DND-41 (cell line): Measurements from ENCODE around the gene RPL23.
A peak's percentile ranks its signal among the peaks of the same experiment; 100 is the strongest.

ENCODE experiments used
- ATAC-seq: fragments of 200-7000 bp; cut with Tn5 transposase; 3 replicates; pipeline ENCODE4 v1.9.1; 2021; ENCODE audit warnings: low read depth; ENCODE audit not compliant: insufficient read depth
- DNase-seq: peaks from one replicate; pipeline ENCODE4 v3.0.0-alpha.2; 2020
- H2AFZ ChIP-seq: 2 replicates; pipeline ENCODE4 v1.6.0; 2012; ENCODE audit warnings: low read depth, low read length
- H3K27ac ChIP-seq: 2 replicates; pipeline ENCODE4 v1.5.1; 2012; ENCODE audit warnings: low read length, inconsistent platforms
- H3K27me3 ChIP-seq: fragments of 200-600 bp; sonication (generic); 2 replicates; pipeline ENCODE4 v1.6.0; 2012; ENCODE audit warnings: low read length, mild to moderate bottlenecking, inconsistent platforms; ENCODE audit not compliant: insufficient read depth, poor library complexity
- H3K36me3 ChIP-seq: 2 replicates; pipeline ENCODE4 v1.5.1; 2012; ENCODE audit warnings: low read length, inconsistent platforms; ENCODE audit not compliant: insufficient read depth
- H3K4me1 ChIP-seq: 2 replicates; pipeline ENCODE4 v1.5.1; 2012; ENCODE audit warnings: mild to moderate bottlenecking, low read length; ENCODE audit not compliant: insufficient read depth
- H3K4me2 ChIP-seq: 2 replicates; pipeline ENCODE4 v1.6.0; 2012; ENCODE audit warnings: mild to moderate bottlenecking, moderate library complexity, low read length, inconsistent platforms; ENCODE audit not compliant: insufficient read depth
- H3K4me3 ChIP-seq, 2 experiments: fragments of 200-600 bp in 1 of 2; shearing (Covaris generic) in 1 of 2; 2 replicates each; pipeline ENCODE4 v1.5.1; 2012 to 2016; ENCODE audit warnings: inconsistent platforms in 2 of 2, low read length in 2 of 2, mild to moderate bottlenecking in 2 of 2, low read depth in 1 of 2, moderate library complexity in 1 of 2
- H3K79me2 ChIP-seq: 2 replicates; pipeline ENCODE4 v1.6.0; 2012; ENCODE audit warnings: low read length, inconsistent platforms; ENCODE audit not compliant: insufficient read depth
- H3K9ac ChIP-seq: 2 replicates; pipeline ENCODE4 v1.6.0; 2012; ENCODE audit warnings: low read depth, mild to moderate bottlenecking, inconsistent platforms, low read length, moderate library complexity
- H3K9me3 ChIP-seq: 2 replicates; pipeline ENCODE4 v1.5.1; 2012; ENCODE audit warnings: low read length, moderate library complexity, mild to moderate bottlenecking, inconsistent platforms; ENCODE audit not compliant: insufficient read depth, severe bottlenecking
- H4K20me1 ChIP-seq: 2 replicates; pipeline ENCODE4 v1.6.0; 2012; ENCODE audit warnings: low read length; ENCODE audit not compliant: insufficient read depth
- EZH2 ChIP-seq: IDR thresholded peaks from 3 replicates; pipeline ENCODE4 v1.6.1; 2012; ENCODE audit warnings: borderline replicate concordance, low read depth, mild to moderate bottlenecking, moderate library complexity, low read length, inconsistent platforms; ENCODE audit not compliant: severe bottlenecking
- TF ChIP-seq, protein P1 (sequence below): IDR thresholded peaks from 2 replicates; pipeline ENCODE4 v1.5.1; 2012; ENCODE audit warnings: borderline replicate concordance, low read length, moderate library complexity, mild to moderate bottlenecking; ENCODE audit not compliant: poor library complexity, severe bottlenecking; ENCODE audit errors: extremely low read depth

Gene RPL23

DNA sequence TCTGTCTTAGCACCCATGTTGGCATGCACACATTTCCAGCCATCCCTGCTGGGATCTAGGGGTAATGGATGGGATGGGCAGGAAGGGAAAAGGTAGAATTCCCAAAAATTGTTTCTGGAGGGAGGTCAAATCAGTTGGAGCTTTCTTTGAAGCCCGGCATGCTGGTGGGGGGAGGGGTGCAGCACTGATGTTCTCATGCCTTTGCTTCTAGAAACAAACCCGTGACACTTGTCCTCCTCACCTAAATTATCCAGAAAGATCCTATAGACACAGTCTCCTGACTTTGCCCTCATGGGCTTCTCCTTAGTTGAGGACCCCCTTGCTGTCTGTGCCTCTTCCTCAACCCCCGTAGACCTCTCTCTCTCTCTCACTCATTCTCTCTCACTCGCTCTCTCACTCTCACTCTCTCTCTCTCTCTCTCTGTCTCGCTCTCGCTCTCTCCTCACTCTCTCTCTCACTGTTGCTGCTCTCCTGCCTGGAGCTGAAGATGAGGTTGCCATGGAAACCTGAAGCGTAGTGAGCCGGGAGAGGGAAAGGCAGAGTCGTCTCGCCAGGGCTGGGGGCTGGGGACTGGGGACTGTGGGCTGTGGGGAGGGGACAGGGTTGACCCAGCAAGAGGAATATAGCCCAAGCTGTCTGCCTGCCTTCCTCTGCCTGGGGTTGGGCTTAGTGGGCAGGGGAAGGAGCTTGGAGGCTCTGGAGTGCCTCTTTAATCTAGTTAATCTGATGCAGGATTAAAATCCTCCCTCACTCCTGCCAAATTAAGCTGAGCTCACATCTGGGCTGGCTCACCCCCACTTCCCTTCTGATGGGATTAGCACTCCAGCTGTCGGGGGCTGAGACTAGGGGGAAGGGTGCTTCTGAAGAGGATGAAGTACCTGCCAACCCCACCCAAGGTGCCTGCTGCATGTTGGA is 32.5 kb upstream of the RPL23 start:
- ATAC-seq (no peak), DNase-seq (no peak)
- Histone ChIP-seq H3K27ac (peak overlapping the region; percentile 36; the same call in 1 of the 2 replicates), H4K20me1 (peaks cover 77% of the 10 kb centered on the region), H3K79me2 (peaks cover 81% of the 10 kb centered on the region), H3K4me2 (no peak overlapping the region), H3K27me3 (no peaks in the 10 kb centered on the region), H3K9ac (no peak overlapping the region), H2AFZ (no peak overlapping the region), H3K4me1 (no peaks in the 10 kb centered on the region), H3K36me3 (peaks cover 87% of the 10 kb centered on the region), H3K9me3 (no peaks in the 10 kb centered on the region), H3K4me3 (no peak overlapping the region)
- TF ChIP-seq EZH2: no peak
- TF ChIP-seq, protein P1, sequence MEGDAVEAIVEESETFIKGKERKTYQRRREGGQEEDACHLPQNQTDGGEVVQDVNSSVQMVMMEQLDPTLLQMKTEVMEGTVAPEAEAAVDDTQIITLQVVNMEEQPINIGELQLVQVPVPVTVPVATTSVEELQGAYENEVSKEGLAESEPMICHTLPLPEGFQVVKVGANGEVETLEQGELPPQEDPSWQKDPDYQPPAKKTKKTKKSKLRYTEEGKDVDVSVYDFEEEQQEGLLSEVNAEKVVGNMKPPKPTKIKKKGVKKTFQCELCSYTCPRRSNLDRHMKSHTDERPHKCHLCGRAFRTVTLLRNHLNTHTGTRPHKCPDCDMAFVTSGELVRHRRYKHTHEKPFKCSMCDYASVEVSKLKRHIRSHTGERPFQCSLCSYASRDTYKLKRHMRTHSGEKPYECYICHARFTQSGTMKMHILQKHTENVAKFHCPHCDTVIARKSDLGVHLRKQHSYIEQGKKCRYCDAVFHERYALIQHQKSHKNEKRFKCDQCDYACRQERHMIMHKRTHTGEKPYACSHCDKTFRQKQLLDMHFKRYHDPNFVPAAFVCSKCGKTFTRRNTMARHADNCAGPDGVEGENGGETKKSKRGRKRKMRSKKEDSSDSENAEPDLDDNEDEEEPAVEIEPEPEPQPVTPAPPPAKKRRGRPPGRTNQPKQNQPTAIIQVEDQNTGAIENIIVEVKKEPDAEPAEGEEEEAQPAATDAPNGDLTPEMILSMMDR: no peak

DNA sequence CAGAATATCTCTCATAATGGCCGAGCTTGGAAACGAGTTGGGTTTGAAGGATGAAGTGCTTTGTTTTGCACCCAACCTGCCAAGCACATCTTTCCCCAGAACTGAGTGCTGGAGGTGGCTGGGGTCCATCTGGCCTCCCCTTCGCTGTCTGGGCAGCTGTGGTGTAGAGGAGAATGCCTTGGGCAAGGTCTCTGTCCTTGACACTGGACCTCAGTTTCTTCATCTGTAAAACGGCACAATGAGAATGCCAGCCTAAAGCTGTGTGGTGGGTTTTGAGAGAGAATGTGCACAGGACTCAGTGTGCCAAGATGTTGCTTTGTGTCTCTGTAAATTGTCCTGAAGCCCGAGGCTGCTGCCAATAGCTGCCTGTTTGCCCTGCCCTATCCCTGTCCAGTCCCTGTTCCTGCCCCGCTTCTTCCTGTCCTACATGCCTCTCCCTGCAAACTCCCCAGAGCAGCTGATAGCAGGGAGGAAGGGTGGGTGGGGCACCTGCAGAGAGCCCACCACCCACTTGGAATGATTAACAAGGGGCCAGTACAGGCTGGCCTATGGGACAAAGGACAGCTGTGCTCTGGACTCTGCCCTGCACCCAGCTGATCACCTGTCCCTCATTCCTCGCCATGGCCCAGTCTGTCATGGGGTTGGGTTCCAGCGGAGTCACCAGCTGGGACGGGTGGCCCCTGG is 31.7 kb upstream of the RPL23 start:
- Histone ChIP-seq H3K4me2 (no peak overlapping the region), H2AFZ (no peak overlapping the region), H3K27me3 (no peaks in the 10 kb centered on the region), H4K20me1 (peaks cover 75% of the 10 kb centered on the region), H3K9me3 (no peaks in the 10 kb centered on the region), H3K27ac (peak overlapping the region; percentile 36; the same call in 1 of the 2 replicates), H3K79me2 (peaks cover 89% of the 10 kb centered on the region), H3K9ac (no peak overlapping the region), H3K4me1 (no peaks in the 10 kb centered on the region), H3K4me3 (no peak overlapping the region), H3K36me3 (peaks cover 87% of the 10 kb centered on the region)
- TF ChIP-seq EZH2: no peak
- TF ChIP-seq, protein P1: no peak
- DNase-seq (no peak), ATAC-seq (no peak)

DNA sequence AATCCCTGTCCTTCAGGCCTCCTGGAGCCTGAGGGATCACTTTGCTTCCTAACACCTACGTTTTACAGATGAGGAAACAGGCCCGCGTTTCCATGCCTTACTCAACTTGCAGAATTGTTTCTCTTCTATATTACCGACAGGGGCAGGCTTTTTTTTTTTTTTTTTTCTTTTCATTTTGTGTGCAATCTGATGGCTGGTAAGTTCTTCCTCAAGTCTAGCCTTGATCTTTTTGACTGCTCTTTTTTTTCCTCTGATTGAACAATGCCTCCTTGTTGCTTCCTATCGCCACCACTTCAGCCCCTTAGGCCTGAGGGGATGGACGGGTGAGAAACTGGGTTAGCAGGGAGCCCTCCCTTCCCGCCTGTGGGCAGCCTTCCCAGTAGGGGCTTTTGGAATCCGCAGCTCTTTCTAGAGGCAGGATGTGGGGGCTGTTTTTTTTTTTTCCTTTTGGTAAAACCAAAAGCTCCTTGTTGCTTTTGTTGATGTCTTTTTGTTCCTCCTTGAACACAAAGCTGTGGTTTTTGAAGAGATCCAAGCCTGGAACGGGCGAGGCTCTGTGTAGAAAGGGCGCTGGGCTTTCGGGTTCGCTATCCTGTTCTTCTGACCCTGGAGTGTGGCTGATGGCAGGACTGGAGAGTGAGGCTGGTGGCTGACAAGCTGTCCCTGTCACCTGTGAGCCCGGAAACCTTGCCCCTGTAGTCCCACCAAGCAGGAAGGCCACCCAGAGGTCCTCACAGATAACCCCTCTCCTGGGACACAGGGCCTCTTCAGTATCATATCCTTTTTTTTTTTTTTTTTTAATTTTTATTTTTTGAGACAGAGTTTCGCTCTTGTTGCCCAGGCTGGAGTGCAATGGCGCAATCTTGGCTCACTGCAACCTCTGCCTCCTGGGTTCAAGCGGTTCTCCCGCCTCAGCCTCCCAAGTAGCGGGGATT is 30.3 kb upstream of the RPL23 start:
- Histone ChIP-seq H3K27ac (no peak overlapping the region), H4K20me1 (peaks cover 73% of the 10 kb centered on the region), H2AFZ (no peak overlapping the region), H3K9me3 (no peaks in the 10 kb centered on the region), H3K9ac (no peak overlapping the region), H3K4me1 (no peaks in the 10 kb centered on the region), H3K4me3 (no peak overlapping the region), H3K27me3 (no peaks in the 10 kb centered on the region), H3K79me2 (peaks cover 89% of the 10 kb centered on the region), H3K4me2 (no peak overlapping the region), H3K36me3 (peaks cover 90% of the 10 kb centered on the region)
- peak; percentile 51 for ATAC-seq
- DNase-seq: no peak
- no peak for TF ChIP-seq EZH2
- TF ChIP-seq, protein P1: no peak
